ENCODE data around the gene IQGAP2.

DNA sequence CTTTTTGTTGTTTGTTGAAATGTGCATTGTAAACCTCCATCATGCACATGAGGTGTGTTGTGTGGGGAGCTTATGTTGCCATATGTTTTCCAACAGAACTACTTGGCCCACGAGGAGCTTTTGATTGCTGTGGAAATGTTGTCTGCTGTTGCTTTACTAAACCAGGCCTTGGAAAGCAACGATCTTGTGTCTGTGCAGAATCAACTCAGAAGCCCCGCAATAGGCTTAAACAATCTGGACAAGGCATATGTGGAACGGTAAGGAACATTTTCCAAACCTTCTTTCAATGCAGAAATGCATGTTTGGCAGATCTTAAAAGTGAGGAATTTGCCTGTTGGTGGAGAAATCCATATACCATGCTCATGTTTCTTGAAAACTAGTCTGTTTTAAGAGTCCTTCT is 197.6 kb downstream of the IQGAP2 start:
- TF ChIP-seq ZNF274 (IDR thresholded peaks at IDR 0.05; ENCODE audit: low read depth, low read length) (no peak), YY1 (IDR thresholded peaks at IDR 0.05; ENCODE audit: insufficient read depth, insufficient read length) (no peak), SUZ12 (IDR thresholded peaks at IDR 0.05; ENCODE audit: extremely low read depth, insufficient read depth, insufficient read length) (no peak)
